Sigmoid colon (tissue), 3 donors: ENCODE results near the gene ASXL1.

Source experiments
- CTCF ChIP-seq, 4 experiments: fragments of 450-650 bp in 3 of 4; fragments of 200-600 bp in 1 of 4; IDR thresholded peaks; one replicate each; pipeline ENCODE4 v1.5.1; 2016 to 2019; ENCODE audit warnings: antibody characterized with exemption in 4 of 4, mild to moderate bottlenecking in 3 of 4, moderate library complexity in 2 of 4
- POLR2A ChIP-seq, 2 donors: fragments of 450-650 bp; IDR thresholded peaks; one replicate each; pipeline ENCODE4 v1.6.1; 2016; ENCODE audit warnings: antibody characterized with exemption in 2 of 2, mild to moderate bottlenecking in 2 of 2, moderate library complexity in 2 of 2

- TF ChIP-seq CTCF (IDR thresholded peaks at IDR 0.05), result no peak
- TF ChIP-seq POLR2A (IDR thresholded peaks at IDR 0.05), result no peak
These were observed 38.6 kb downstream of the ASXL1 start for GRCh38 chr20:32396646-32397160.
